Tibial nerve (tissue), 4 donors: ENCODE measurements around the gene BOD1L1.

Experiments
- EP300 ChIP-seq, 2 donors: sonication (generic); formaldehyde crosslinking; IDR thresholded peaks; one replicate each; pipeline ENCODE4 v1.6.1; 2017; ENCODE audit warnings: antibody characterized with exemption in 2 of 2, mild to moderate bottlenecking in 1 of 2
- POLR2A ChIP-seq, 2 donors: fragments of 450-650 bp; IDR thresholded peaks; one replicate each; pipeline ENCODE4 v1.6.1; 2017; ENCODE audit warnings: antibody characterized with exemption in 2 of 2, mild to moderate bottlenecking in 2 of 2, moderate library complexity in 2 of 2
- TF ChIP-seq, protein P1 (sequence below), 5 experiments: fragments of 200-600 bp in 3 of 5; fragments of 450-650 bp in 2 of 5; sonication (generic) in 3 of 5; IDR thresholded peaks; one replicate each; pipeline ENCODE4 v1.5.1; 2016 to 2019; ENCODE audit warnings: antibody characterized with exemption in 5 of 5, mild to moderate bottlenecking in 3 of 5, moderate library complexity in 2 of 5

DNA sequence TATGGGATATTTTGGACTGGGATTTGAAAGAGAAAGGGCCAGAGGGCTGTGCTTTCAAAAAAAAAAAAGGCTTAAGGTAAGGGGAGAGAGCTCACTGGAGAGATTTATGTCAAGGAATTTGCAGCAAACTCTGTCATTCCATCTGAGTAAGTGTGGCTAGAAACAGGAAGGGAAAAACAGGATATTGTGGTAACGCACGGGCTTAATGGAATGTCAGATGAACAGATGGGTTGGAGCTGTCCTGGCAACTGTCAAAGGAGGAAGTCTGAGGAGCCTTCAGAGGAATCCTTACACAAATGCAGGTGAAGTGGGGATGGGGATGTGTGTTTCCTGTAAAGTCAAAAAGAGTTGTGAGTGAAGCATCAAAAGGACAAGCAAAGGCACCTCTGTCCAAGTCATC lies 68.1 kb downstream of the BOD1L1 start:
- TF ChIP-seq, protein P1, sequence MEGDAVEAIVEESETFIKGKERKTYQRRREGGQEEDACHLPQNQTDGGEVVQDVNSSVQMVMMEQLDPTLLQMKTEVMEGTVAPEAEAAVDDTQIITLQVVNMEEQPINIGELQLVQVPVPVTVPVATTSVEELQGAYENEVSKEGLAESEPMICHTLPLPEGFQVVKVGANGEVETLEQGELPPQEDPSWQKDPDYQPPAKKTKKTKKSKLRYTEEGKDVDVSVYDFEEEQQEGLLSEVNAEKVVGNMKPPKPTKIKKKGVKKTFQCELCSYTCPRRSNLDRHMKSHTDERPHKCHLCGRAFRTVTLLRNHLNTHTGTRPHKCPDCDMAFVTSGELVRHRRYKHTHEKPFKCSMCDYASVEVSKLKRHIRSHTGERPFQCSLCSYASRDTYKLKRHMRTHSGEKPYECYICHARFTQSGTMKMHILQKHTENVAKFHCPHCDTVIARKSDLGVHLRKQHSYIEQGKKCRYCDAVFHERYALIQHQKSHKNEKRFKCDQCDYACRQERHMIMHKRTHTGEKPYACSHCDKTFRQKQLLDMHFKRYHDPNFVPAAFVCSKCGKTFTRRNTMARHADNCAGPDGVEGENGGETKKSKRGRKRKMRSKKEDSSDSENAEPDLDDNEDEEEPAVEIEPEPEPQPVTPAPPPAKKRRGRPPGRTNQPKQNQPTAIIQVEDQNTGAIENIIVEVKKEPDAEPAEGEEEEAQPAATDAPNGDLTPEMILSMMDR (IDR thresholded peaks at IDR 0.05), result no peak
- TF ChIP-seq POLR2A (IDR thresholded peaks at IDR 0.05) (no peak), EP300 (IDR thresholded peaks at IDR 0.05) (no peak)
